ENCODE results near the gene GPR32. TPM values are rescaled to one million over a fixed set of nuclear protein-coding genes. Genes with fewer than 3 reads are reported as not detected.
"Not testable (repeated sequence)": the region's sequence is repeated elsewhere in the genome, so short reads cannot be mapped to it uniquely, and the experiment has no call there.

The GPR32 gene
- total RNA-seq, 1 donor from 2014 or later: not detected

DNA sequence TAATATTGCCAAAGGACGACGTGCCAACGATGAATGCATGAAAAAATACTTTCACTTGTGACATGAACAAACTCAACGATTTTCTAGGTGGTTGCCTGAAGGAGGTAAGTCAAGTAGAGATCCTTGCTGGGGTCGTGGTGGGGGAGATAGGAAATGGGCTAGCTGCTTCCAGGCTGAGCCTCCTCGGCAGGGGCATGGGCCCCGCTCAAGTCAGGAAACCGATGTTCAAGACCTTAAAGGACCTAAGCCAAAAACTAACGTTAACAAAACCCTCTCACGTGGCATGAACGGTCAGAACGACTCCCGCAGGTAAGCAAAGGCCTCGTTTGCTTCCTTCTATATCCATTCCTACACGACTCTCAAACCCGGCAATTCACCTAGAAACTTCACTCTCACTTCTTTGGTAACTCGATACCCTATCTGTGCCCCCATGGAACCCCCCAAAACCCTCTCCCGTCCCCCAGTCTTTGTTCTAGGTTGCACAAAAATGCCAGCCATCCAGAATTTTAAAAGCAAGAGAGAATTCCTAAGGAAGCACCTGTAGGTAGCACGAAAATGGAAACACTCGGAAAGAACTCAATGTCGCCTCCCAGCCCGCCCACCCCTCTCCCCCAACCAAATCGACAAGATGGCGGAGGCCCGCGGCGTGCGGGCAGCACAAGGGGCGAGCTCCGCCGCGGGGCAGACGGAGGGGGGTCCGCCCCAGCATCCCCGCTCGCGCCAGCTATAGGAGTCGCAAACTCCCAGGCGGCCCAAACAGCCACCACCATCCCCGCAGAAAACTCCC is 33.6 kb downstream of the GPR32 start:
- H3K36me3 Mint-ChIP-seq (ENCODE audit: low read depth): peaks cover 49% of the 10 kb centered on the region

DNA sequence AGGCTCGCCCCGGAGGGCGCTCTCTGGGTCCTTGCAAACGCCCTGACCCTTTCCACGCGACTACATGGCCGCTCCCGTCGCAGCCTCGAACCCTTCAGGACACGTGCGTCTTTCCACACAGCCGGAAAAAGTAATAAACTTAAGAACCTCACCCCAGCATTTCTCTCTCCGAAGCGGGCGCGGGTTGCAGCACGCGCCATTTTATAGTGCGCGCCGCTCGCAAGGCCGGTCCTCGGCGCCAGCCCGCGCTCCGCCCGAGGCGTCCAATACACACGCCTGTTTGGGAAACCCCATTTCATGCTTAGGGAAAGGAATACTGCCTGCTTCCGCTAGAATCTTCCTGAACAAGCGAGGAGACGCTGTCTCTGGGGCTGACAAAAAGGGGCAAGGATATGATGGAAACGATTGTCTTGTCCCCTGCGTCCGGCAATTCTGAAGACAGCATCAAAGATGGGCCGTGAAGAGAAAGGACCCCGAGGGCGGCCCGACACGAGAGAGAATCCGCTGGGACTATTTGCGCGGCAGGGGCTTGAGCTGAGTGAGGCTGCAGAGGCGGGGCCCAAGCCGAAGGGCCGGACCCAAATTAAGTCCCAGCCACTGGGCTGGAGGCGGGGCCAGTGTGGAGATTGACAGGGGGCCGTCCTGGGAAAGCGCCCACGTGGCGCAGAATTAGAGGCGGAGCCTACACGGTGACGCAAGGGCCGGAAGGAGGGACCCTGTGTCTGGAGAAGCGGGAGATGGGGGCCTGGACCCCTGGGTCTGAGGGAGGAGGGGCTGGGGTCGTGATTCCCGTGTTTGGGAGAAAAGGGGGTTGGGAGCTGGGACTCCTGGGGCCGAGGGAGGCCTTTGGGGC is 34.4 kb downstream of the GPR32 start:
- peaks cover 18% of the 10 kb centered on the region for H3K4me1 Mint-ChIP-seq (ENCODE audit: low read depth)
- peak overlapping the region; percentile 97 for H3K4me3 Mint-ChIP-seq (ENCODE audit: low read depth)
- peak overlapping the region; percentile 96 for H3K27ac Mint-ChIP-seq
- H3K9me3 Mint-ChIP-seq: no peaks in the 10 kb centered on the region
- peak; percentile 98 for DNase-seq (ENCODE audit: low spot score)
- H3K27me3 Mint-ChIP-seq (ENCODE audit: low read depth): no peaks in the 10 kb centered on the region
- intact Hi-C loops (cut with micrococcal nuclease): loop anchor here (1.0 to 10.0 kb wide), 4 partner anchors 13 to 304 kb away; partner anchors contain the start of genes ASPDH, CTU1 and JOSD2
- peaks cover 44% of the 10 kb centered on the region for H3K36me3 Mint-ChIP-seq (ENCODE audit: low read depth)

More for the DNA sequence above, 33.6 kb downstream of the GPR32 start:
- no peaks in the 10 kb centered on the region for H3K9me3 Mint-ChIP-seq
- peaks cover 18% of the 10 kb centered on the region for H3K4me1 Mint-ChIP-seq (ENCODE audit: low read depth)
- peak overlapping the region; percentile 96 for H3K27ac Mint-ChIP-seq
- no peak for DNase-seq (ENCODE audit: low spot score)
- intact Hi-C loops (cut with micrococcal nuclease): loop anchor here (1.0 to 10.0 kb wide), 4 partner anchors 13 to 289 kb away; partner anchors contain the start of genes ASPDH and JOSD2
- no peaks in the 10 kb centered on the region for H3K27me3 Mint-ChIP-seq (ENCODE audit: low read depth)
- peak overlapping the region; percentile 97 for H3K4me3 Mint-ChIP-seq (ENCODE audit: low read depth)

GRCh38 chr19:50808856-50809255 is 38.6 kb downstream of the GPR32 start:
- Mint-ChIP-seq H3K9me3 (no peaks in the 10 kb centered on the region), H3K4me3 (ENCODE audit: low read depth) (no peak overlapping the region), H3K36me3 (ENCODE audit: low read depth) (peaks cover 8% of the 10 kb centered on the region), H3K27me3 (ENCODE audit: low read depth) (peaks cover 6% of the 10 kb centered on the region), H3K4me1 (ENCODE audit: low read depth) (peaks cover 9% of the 10 kb centered on the region), H3K27ac (no peak overlapping the region)
- intact Hi-C loops (cut with micrococcal nuclease): loop anchor here (10.0 kb wide), 1 partner anchor 294 kb away; the partner anchor contains the start of genes ASPDH and JOSD2
- DNase-seq (ENCODE audit: low spot score): no peak

DNA sequence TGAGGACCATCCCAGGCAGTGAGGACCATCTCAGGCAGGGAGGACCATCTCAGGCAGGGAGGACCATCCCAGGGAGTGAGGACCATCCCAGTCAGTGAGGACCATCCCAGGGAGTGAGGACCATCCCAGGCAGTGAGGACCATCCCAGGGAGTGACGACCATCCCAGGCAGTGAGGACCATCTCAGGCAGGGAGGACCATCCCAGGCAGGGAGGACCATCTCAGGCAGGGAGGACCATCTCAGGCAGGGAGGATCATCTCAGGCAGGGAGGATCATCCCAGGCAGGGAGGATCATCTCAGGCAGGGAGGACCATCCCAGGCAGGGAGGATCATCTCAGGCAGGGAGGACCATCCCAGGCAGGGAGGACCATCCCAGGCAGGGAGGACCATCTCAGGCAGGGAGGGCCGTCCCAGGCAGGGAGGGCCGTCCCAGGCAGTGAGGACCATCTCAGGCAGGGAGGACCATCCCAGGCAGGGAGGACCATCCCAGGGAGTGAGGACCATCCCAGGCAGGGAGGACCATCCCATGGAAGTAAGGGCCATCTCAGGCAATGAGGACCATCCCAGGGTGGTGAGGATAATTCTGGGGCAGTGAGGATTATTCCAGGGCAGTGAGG is 41.5 kb downstream of the GPR32 start:
- H3K27ac Mint-ChIP-seq; DNase-seq (ENCODE audit: low spot score); intact Hi-C loops (cut with micrococcal nuclease); H3K9me3 Mint-ChIP-seq; H3K4me1 Mint-ChIP-seq (ENCODE audit: low read depth); H3K36me3 Mint-ChIP-seq (ENCODE audit: low read depth); H3K4me3 Mint-ChIP-seq (ENCODE audit: low read depth): not testable (repeated sequence)
- H3K27me3 Mint-ChIP-seq (ENCODE audit: low read depth): peaks cover 10% of the 10 kb centered on the region

DNA sequence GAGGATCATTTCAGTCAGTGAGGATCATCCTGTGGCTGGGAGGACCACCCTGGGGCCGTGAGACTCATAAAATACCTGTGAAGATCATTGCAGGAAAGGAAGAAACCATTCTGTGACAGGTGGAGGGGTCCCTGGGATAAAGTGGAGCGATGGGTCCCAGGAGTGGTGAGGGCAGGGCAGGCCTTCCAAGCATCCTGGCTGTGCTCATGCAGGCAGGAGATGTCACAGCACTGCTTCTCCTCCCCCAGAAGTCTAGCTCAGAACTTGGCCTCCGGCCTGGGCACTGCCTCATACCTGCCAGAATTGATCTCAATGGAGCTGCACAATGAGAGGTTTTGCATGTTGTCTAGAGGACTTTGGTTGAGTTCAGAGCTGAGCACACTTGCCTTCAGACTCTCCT is 42.2 kb downstream of the GPR32 start:
- no peaks in the 10 kb centered on the region for H3K36me3 Mint-ChIP-seq (ENCODE audit: low read depth)
- intact Hi-C loops (cut with micrococcal nuclease): no loop called here
- peaks cover 11% of the 10 kb centered on the region for H3K4me1 Mint-ChIP-seq (ENCODE audit: low read depth)
- no peak for DNase-seq (ENCODE audit: low spot score)
- H3K27me3 Mint-ChIP-seq (ENCODE audit: low read depth): peaks cover 10% of the 10 kb centered on the region
- peaks cover 10% of the 10 kb centered on the region for H3K9me3 Mint-ChIP-seq
- no peak overlapping the region for H3K27ac Mint-ChIP-seq
- no peak overlapping the region for H3K4me3 Mint-ChIP-seq (ENCODE audit: low read depth)

- Mint-ChIP-seq H3K36me3 (ENCODE audit: low read depth) (no peaks in the 10 kb centered on the region), H3K4me3 (ENCODE audit: low read depth) (no peak overlapping the region), H3K27me3 (ENCODE audit: low read depth) (peaks cover 16% of the 10 kb centered on the region), H3K9me3 (peaks cover 10% of the 10 kb centered on the region), H3K27ac (no peak overlapping the region), H3K4me1 (ENCODE audit: low read depth) (peaks cover 23% of the 10 kb centered on the region)
- no peak for DNase-seq (ENCODE audit: low spot score)
- intact Hi-C loops (cut with micrococcal nuclease): no loop called here
These were observed 44.6 kb downstream of the GPR32 start for GRCh38 chr19:50814883-50815282.

DNA sequence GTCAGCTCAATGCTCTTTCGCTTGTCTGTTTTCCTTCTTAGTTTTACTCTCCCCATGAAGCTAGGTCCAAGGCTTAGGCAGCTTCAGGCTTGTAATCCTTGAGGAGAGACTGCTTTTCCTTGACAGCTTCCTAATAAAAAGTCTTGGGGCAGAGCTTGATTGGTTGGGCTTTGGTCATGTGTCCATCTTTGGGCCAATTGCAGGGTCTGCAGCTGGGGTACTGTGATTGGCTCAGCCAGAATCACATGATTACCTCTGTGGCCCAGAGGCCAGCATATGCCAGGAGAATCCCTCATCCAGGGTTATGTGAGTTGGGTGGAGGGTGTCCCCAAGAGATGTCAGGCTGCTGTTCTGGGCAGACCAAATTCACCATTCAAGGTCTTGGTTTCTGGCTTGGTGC is 45.2 kb downstream of the GPR32 start:
- intact Hi-C loops (cut with micrococcal nuclease): no loop called here
- H3K36me3 Mint-ChIP-seq (ENCODE audit: low read depth): no peaks in the 10 kb centered on the region
- peaks cover 20% of the 10 kb centered on the region for H3K27me3 Mint-ChIP-seq (ENCODE audit: low read depth)
- no peak overlapping the region for H3K4me3 Mint-ChIP-seq (ENCODE audit: low read depth)
- H3K9me3 Mint-ChIP-seq: peaks cover 10% of the 10 kb centered on the region
- no peak for DNase-seq (ENCODE audit: low spot score)
- H3K4me1 Mint-ChIP-seq (ENCODE audit: low read depth): peaks cover 28% of the 10 kb centered on the region
- H3K27ac Mint-ChIP-seq: no peak overlapping the region

DNA sequence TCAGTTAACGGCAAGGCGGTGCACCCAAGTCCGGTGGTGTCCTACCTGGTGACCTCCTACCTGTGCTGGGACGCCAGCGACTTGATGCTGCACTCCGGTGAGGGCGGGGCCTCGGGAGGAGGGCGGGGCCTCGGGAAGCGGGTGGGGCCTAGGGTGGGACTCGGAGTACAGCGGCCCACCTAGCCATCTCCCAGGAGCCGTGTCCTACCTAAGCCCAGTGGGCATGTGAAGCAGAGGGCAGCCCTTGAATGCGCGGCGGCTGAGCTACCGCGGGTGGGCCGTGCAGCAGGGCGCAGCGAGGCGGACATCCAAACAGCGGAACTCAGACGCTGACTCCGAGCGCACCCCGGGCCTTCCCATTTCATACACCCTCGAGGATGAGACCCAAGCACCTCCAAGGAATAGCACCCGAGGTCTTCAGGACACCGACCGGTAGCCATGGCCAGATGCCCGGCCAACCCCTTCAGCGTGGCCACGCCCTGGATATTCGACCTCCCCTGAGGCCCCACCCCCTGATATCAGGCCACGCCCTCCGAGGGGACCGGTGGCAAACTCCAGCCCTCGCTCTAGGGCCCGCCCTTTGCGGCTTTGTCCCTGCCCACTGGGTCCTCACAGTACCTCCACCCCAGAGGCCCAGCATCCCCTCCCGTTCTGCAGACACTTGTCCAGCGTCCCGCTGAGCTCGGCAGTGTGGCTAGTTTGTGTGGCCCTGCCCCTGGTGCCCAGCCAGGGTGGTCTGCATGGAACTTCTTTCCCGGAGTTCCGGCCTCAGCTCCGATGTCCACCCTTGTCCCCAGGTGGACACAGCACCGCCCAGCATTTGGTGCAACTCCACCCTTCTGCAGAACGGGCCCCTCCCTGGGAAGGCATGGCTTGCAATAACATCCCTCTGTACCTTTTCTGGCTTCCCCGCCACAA is 47.9 kb downstream of the GPR32 start:
- intact Hi-C loops (cut with micrococcal nuclease): loop anchor here (1.0 kb wide), 1 partner anchor 14 kb away; no protein-coding TSS in a partner anchor
- no peaks in the 10 kb centered on the region for H3K36me3 Mint-ChIP-seq (ENCODE audit: low read depth)
- H3K4me1 Mint-ChIP-seq (ENCODE audit: low read depth): peaks cover 32% of the 10 kb centered on the region
- H3K27ac Mint-ChIP-seq: peak overlapping the region; percentile 91
- peaks cover 10% of the 10 kb centered on the region for H3K9me3 Mint-ChIP-seq
- peak; percentile 61 for DNase-seq (ENCODE audit: low spot score)
- H3K27me3 Mint-ChIP-seq (ENCODE audit: low read depth): peaks cover 32% of the 10 kb centered on the region
- H3K4me3 Mint-ChIP-seq (ENCODE audit: low read depth): peak overlapping the region; percentile 86

GRCh38 chr19:50818859-50819472 is 48.7 kb downstream of the GPR32 start:
- peaks cover 32% of the 10 kb centered on the region for H3K27me3 Mint-ChIP-seq (ENCODE audit: low read depth)
- peaks cover 10% of the 10 kb centered on the region for H3K9me3 Mint-ChIP-seq
- DNase-seq (ENCODE audit: low spot score): no peak
- peaks cover 32% of the 10 kb centered on the region for H3K4me1 Mint-ChIP-seq (ENCODE audit: low read depth)
- intact Hi-C loops (cut with micrococcal nuclease): no loop called here
- peak overlapping the region; percentile 9 for H3K27ac Mint-ChIP-seq
- H3K4me3 Mint-ChIP-seq (ENCODE audit: low read depth): peak overlapping the region; percentile 86
- no peaks in the 10 kb centered on the region for H3K36me3 Mint-ChIP-seq (ENCODE audit: low read depth)

GRCh38 chr19:50819636-50820035 is 49.4 kb downstream of the GPR32 start:
- intact Hi-C loops (cut with micrococcal nuclease): no loop called here
- Mint-ChIP-seq H3K4me3 (ENCODE audit: low read depth) (peak overlapping the region; percentile 61), H3K27ac (no peak overlapping the region), H3K27me3 (ENCODE audit: low read depth) (peaks cover 32% of the 10 kb centered on the region), H3K36me3 (ENCODE audit: low read depth) (no peaks in the 10 kb centered on the region), H3K9me3 (peaks cover 10% of the 10 kb centered on the region), H3K4me1 (ENCODE audit: low read depth) (peaks cover 32% of the 10 kb centered on the region)
- DNase-seq (ENCODE audit: low spot score): no peak

GRCh38 chr19:50820086-50820485 is 49.8 kb downstream of the GPR32 start:
- H3K27me3 Mint-ChIP-seq (ENCODE audit: low read depth): peaks cover 31% of the 10 kb centered on the region
- DNase-seq (ENCODE audit: low spot score): no peak
- H3K4me3 Mint-ChIP-seq (ENCODE audit: low read depth): peak overlapping the region; percentile 61
- H3K27ac Mint-ChIP-seq: peak overlapping the region; percentile 58
- H3K4me1 Mint-ChIP-seq (ENCODE audit: low read depth): peaks cover 32% of the 10 kb centered on the region
- intact Hi-C loops (cut with micrococcal nuclease): no loop called here
- peaks cover 10% of the 10 kb centered on the region for H3K9me3 Mint-ChIP-seq
- H3K36me3 Mint-ChIP-seq (ENCODE audit: low read depth): no peaks in the 10 kb centered on the region
